Measurements from ENCODE around the gene ARHGEF38. TPM values are rescaled to one million over a fixed set of nuclear protein-coding genes. Genes with fewer than 3 reads are reported as not detected.
"Not testable (repeated sequence)": the region's sequence is repeated elsewhere in the genome, so short reads cannot be mapped to it uniquely, and the experiment has no call there.

Gene ARHGEF38
- total RNA-seq, 4 donors from 2014 or later: 0.11 to 0.88 (median 0.54) TPM

DNA sequence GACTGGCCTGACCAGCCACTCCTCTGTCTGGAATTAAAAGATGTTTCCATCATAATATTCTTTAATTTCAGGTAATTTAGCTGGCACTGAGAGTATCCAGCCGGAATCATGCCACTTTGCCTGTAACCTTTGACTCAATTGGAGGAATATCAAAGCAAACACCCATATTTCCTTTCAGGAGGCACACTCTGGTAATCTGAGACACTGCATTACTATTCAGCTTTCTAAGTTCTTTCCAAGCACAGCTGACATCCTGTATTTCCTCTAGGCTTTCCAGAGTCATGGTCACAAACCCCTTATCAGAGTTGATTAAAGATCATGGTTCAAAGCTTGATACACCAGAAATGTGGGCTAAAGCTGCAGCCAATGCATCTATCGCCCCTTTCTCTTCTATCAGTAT, 126.8 kb downstream of the ARHGEF38 start:
- WGBS, 2 donors: 53 to 65% methylated on average over 2 of the region's 2 CpGs
- TF ChIP-seq, protein P1, sequence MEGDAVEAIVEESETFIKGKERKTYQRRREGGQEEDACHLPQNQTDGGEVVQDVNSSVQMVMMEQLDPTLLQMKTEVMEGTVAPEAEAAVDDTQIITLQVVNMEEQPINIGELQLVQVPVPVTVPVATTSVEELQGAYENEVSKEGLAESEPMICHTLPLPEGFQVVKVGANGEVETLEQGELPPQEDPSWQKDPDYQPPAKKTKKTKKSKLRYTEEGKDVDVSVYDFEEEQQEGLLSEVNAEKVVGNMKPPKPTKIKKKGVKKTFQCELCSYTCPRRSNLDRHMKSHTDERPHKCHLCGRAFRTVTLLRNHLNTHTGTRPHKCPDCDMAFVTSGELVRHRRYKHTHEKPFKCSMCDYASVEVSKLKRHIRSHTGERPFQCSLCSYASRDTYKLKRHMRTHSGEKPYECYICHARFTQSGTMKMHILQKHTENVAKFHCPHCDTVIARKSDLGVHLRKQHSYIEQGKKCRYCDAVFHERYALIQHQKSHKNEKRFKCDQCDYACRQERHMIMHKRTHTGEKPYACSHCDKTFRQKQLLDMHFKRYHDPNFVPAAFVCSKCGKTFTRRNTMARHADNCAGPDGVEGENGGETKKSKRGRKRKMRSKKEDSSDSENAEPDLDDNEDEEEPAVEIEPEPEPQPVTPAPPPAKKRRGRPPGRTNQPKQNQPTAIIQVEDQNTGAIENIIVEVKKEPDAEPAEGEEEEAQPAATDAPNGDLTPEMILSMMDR (IDR thresholded peaks at IDR 0.05): no peak
- no peak for TF ChIP-seq POLR2A (IDR thresholded peaks at IDR 0.05)
- intact Hi-C loops (cut with DNase I; ENCODE audit: low total_unique reads): no loop called here
- H3K4me3 ChIP-seq (ENCODE audit: low read depth, poor library complexity, severe bottlenecking): no peak overlapping the region
- DNase-seq (ENCODE audit: low spot score in 2 of 2): no peak

DNA sequence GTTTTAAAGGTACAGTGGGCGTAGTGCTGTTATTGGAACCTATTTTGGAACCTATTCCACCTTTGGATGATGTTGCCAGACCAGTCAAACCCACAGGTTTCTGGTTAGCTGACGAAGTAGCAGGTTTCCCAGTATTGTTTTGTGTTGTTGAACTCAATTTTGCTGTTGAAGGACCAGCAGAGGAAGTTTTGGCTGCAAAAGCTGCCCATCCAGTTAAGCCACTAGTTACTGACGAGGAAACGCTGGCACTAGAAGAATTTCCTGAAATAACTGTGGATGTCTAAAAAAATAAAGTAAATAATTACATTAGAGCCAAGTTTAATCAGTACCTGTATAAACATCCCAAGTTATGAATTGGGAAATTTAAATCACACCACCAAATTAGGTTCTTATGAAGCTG, 130.6 kb downstream of the ARHGEF38 start:
- no peak for DNase-seq (ENCODE audit: low spot score in 2 of 2)
- intact Hi-C loops (cut with DNase I; ENCODE audit: low total_unique reads): no loop called here
- 44 to 53% methylated on average over 4 of the region's 4 CpGs for WGBS, 2 donors
- TF ChIP-seq, protein P1 (IDR thresholded peaks at IDR 0.05): no peak
- TF ChIP-seq POLR2A (IDR thresholded peaks at IDR 0.05): no peak
- H3K4me3 ChIP-seq (ENCODE audit: low read depth, poor library complexity, severe bottlenecking): no peak overlapping the region

DNA sequence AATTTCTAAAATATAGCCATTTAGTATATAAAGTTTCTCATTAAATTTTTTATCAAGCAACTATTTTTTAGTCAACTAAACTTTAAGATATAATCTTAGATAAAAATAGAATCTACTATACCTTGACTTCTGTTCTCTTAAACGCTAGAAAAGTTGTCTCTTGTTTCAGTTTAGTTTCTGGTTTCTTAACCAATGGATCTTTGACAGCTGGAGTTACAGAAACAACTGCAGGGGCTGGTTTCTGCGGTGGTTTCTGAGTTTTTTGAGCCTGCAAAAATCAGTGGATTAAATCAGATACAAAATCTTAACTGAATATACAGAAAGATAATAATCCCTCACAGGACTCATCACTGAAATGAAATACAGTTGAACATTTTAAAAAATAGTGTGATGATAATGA, 134.2 kb downstream of the ARHGEF38 start:
- intact Hi-C loops (cut with DNase I; ENCODE audit: low total_unique reads): no loop called here

DNA sequence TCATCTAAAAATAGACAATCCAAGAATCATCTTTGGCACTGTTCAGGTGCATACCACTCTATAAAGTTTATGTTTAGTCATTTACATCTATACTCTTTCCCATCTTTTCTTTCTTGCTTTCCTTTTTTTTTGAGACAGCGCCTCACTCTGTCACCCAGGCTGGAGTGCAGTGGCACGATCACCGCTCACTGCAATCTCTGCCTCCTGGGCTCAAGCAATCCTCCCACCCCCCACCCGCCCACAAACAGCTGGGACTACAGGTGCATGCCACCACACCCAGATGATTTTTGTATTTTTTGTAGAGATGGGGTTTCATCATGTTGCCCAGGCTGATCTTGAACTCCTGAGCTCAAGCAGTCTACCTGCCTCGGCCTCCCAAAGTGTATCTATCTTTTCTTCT, 142.4 kb downstream of the ARHGEF38 start:
- DNase-seq (ENCODE audit: low spot score in 2 of 2); H3K4me3 ChIP-seq (ENCODE audit: low read depth, poor library complexity, severe bottlenecking); intact Hi-C loops (cut with DNase I; ENCODE audit: low total_unique reads): not testable (repeated sequence)
- WGBS, 2 donors: 86 to 98% methylated on average over 5 of the region's 5 CpGs

More for the DNA sequence above, 134.2 kb downstream of the ARHGEF38 start:
- no peak for DNase-seq (ENCODE audit: low spot score in 2 of 2)
- no peak overlapping the region for H3K4me3 ChIP-seq (ENCODE audit: low read depth, poor library complexity, severe bottlenecking)
- WGBS, 2 donors: 91 to 96% methylated on average over 2 of the region's 2 CpGs
- TF ChIP-seq, protein P1 (IDR thresholded peaks at IDR 0.05): no peak
- TF ChIP-seq POLR2A (IDR thresholded peaks at IDR 0.05): no peak

DNA sequence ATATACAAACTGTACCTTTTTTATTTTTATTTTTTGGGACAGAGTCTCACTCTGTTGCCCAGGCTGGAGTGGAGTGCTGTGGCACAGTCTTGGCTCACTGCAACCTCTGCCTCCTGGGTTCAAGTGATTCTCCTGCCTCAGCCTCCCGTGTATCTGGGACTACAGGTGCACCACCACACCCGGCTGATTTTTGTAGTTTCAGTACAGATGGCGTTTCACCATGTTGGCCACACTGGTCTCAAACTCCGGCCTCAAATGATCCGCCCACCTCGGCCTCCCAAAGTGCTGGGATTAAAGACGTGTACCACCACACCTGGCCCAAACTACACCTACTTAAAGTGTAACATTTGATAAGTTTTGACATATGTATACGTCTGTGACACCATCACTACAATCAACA, 143.4 kb downstream of the ARHGEF38 start:
- intact Hi-C loops (cut with DNase I; ENCODE audit: low total_unique reads); DNase-seq (ENCODE audit: low spot score in 2 of 2); H3K4me3 ChIP-seq (ENCODE audit: low read depth, poor library complexity, severe bottlenecking): not testable (repeated sequence)
- 97 to 98% methylated on average over 8 of the region's 8 CpGs for WGBS, 2 donors

DNA sequence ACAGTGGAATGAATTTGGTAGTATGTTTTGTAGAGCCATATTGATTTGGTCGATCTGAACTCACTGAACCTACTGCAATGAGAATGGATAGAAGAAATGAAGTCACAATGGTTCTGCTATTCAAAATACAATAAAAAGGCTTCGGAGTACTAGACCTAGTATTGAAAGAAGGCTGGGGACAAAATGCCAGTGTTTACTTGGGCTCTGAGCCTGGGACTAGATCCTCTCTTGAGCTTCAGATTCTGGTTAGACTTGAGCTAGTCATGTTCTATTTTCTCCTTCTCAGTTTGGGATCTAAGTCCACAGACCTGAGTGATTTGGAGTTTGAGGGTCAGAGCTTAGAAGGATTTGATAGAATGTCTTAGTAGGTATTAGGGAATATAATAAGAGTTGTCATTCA, 146.2 kb downstream of the ARHGEF38 start:
- no peak overlapping the region for H3K4me3 ChIP-seq (ENCODE audit: low read depth, poor library complexity, severe bottlenecking)
- intact Hi-C loops (cut with DNase I; ENCODE audit: low total_unique reads): no loop called here
- TF ChIP-seq, protein P1 (IDR thresholded peaks at IDR 0.05): no peak
- no peak for TF ChIP-seq POLR2A (IDR thresholded peaks at IDR 0.05)
- DNase-seq (ENCODE audit: low spot score in 2 of 2): no peak
- WGBS, 2 donors: 95% methylated on average over 2 of the region's 2 CpGs

DNA sequence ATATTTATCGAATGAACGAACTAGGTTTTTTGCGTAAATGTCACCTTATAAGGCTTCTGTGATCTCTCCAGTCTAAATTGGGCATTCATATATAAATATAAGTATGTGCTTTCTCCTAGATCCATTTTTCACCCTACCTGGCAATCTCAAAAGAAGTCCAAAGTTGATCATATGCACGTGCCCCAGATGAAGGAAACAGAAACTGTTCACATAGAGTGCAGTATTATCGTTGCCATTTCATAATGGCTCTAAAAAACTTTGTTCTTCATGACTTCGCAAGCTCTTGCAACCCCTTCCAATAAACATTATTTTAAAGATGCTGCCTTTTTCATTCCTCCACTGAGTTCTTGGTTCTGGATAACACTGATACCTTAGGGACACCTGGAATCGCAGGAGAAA, 155.4 kb downstream of the ARHGEF38 start:
- H3K4me3 ChIP-seq (ENCODE audit: low read depth, poor library complexity, severe bottlenecking): peak overlapping the region; percentile 96
- intact Hi-C loops (cut with DNase I; ENCODE audit: low total_unique reads): no loop called here
- TF ChIP-seq, protein P1 (IDR thresholded peaks at IDR 0.05): no peak
- TF ChIP-seq POLR2A (IDR thresholded peaks at IDR 0.05): no peak
- no peak for DNase-seq (ENCODE audit: low spot score in 2 of 2)
- WGBS, 2 donors: 24% methylated on average over 7 of the region's 7 CpGs

Data from lower leg skin (tissue), 4 donors.